RPMI7951 (cell line): Measurements from ENCODE around the gene PCBP3. TPM values are rescaled to one million over a fixed set of nuclear protein-coding genes. Genes with fewer than 3 reads are reported as not detected.
A peak's percentile ranks its signal among the peaks of the same experiment; 100 is the strongest.

Experiments used
- DNase-seq: peaks from one replicate; pipeline ENCODE4 v3.0.0-alpha.2; 2012; ENCODE audit warnings: low read depth
- total RNA-seq: library from RNA; depleted of rRNA; stranded (reverse); fragments of >200 nt; shearing (Covaris generic); gene quantifications from 2 replicates; pipeline ENCODE4 v1.2.3, GENCODE V29; 2014

Gene PCBP3
- total RNA-seq, 1 experiment from 2014 or later: 4.0 TPM

DNA sequence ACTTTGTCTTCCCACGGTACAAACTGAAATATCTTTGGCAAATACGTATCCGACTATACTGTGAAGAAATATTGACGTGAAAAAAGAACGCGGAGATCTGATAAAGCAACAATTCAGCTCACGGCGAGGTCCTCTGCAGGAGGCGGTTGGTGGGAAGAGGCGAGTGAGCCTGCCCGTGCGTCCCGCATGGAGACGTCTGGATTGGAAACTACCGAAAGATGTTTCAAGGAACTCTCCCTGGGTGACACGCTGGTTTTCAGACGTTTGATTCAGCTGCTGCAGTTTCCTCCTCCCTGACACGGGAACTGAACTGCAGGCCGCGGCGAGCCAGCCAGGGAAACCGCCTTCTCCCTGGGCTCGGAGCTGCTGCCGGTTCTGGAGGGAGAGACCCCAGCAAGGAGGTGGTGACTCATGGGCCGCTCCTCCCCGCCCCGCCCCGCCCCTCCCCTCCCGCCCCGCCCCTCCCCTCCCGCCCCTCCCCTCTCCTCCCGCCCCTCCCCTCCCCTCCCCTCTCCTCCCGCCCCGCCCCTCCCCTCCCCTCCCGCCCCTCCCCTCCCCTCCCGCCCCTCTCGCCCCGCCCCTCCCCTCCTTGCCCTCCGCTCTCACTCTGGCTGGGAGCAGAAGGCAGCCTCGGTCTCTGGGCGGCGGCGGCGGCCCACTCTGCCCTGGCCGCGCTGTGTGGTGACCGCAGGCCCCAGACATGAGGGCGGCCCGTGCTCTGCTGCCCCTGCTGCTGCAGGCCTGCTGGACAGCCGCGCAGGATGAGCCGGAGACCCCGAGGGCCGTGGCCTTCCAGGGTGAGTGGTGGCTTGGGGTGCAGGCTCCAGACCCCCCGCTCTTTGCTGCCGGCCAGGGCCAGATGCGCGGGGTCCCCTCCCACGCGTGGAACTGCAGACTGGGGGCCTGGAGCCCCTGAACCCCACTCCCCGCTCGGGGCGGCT lies 337.9 kb downstream of the PCBP3 start, which contains the start of gene COL6A1:
Gene COL6A1 (plus strand): TSS at position 620 of the 941 bp plus-strand sequence. CDS start 81 bp downstream, at position 701.
- peak; percentile 90 for DNase-seq

DNA sequence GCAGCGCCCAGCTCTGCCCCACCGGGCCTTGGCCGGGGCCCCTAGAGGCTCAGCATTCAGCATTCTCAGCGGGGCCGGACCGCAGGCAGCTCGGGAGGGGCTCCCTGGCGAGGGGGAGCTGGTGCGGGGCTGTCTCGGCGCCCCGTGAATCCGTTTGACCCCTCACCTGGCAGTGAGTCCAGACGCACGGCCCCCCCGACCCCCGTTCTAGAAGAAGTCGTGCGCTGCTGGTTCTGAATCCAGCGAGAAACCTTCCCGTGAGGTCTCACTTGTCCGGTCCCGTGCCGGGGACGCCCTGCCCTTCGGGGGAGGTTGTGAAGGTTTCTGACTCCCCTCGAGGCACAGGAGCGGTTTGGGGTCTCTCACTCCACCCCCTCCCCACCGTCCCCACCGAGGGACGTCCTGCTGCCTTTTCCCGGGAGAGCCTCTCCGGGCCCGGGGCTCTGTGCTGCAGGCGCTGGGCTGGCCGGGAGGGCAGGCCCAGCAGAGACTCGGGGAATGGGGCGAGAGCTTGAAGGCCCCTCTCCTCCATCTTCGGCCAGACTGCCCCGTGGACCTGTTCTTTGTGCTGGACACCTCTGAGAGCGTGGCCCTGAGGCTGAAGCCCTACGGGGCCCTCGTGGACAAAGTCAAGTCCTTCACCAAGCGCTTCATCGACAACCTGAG lies 338.7 kb downstream of the PCBP3 start:
- no peak for DNase-seq

DNA sequence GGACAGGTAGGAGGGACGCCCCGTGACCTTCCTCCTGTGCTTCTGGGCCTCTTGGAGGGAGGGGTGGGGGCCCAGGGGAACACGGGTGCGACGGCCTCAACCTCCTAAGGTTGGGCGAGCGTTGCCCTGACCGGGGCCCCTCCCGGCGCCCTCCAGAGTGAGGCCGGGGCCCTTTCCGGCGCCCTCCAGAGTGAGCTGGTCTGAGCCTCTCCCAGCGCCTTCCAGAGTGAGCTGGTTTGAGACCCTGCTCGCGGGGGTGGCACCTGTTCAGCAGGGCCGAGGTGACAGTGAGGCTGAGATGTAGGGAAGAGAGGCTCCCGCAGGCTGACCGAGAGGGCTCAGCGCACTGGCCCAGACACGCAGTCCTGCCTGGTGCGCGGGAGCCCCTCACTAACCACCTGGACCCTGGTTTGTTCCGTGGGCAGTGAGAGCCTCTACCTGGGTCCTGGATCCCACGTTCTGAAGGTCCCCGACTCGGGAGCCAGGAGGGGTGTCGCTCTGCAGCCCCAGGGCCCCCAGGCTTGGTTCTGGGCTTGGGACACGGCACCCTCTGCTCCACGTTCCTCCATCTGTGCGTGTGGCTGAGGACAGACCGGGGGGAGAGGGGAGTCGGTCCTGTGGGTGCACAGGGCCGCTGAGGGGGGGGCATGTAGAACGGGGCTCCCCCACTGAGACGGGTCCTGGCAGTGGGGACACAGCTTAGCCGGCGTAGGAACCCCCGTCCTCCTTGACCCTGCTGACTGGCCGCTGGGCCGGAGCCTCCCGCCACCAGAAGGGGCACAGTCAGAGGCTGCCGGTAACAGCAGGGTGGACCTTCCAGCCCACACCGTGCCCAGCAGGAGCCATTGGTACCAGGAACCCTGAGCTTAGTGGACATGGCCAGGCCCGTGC lies 339.5 kb downstream of the PCBP3 start:
- no peak for DNase-seq

DNA sequence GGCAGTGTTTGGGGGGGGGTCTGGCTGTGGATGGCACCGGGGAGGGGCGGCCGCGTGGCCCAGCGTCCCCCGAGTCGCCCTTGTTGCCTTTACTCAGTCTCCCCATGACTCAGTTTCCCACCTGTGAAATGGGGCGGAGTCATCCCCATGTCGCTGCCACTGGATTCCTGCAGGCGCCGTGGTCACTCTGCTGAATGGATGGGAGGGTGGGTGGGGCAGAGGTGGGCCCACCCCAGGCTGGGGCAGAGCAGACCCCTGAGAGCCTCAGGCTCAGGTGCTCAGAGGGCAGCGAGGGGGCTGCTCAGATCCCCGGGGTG lies 340.1 kb downstream of the PCBP3 start:
- DNase-seq: no peak

DNA sequence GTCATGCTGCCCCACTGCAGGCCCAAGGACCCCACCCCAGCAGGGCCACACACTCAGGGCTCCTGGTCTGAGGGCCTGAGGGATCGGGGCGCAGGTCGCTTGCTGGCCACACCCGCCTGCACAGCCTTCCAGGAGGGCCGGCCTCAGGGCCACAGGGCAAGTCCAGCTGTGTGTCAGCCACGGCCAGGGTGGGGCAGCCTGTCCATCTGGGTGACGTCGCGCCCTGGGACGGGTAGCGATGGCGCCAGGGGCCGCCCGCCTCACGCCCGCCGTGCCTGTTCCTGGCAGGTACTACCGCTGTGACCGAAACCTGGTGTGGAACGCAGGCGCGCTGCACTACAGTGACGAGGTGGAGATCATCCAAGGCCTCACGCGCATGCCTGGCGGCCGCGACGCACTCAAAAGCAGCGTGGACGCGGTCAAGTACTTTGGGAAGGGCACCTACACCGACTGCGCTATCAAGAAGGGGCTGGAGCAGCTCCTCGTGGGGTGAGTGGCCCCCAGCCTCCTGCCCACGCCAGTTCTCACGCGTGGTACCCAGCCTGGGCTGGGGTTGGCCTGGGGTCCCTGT lies 340.5 kb downstream of the PCBP3 start:
- peak; percentile 54 for DNase-seq

DNA sequence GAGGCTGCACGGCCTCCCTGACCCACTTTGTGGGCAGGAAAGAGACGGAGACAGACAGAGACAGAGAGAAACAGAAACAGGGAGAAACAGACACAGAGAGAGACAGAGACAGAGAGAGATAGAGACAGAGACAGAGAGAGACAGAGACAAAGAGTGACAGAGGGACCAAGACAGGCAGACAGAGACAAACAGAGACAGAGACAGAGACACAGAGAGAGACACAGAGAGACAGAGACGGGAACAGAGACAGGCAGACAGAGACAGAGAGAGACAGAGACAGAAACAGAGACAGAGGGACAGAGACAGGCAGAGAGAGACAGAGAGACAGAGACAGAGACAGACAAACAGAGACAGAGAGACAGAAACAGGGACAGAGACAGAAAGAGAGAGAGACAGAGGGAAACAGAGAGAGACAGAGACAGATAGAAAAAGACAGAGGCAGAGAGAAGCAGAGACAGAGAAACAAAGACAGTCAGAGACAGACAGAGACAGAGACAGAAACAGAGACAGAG lies 341.1 kb downstream of the PCBP3 start:
- no peak for DNase-seq

DNA sequence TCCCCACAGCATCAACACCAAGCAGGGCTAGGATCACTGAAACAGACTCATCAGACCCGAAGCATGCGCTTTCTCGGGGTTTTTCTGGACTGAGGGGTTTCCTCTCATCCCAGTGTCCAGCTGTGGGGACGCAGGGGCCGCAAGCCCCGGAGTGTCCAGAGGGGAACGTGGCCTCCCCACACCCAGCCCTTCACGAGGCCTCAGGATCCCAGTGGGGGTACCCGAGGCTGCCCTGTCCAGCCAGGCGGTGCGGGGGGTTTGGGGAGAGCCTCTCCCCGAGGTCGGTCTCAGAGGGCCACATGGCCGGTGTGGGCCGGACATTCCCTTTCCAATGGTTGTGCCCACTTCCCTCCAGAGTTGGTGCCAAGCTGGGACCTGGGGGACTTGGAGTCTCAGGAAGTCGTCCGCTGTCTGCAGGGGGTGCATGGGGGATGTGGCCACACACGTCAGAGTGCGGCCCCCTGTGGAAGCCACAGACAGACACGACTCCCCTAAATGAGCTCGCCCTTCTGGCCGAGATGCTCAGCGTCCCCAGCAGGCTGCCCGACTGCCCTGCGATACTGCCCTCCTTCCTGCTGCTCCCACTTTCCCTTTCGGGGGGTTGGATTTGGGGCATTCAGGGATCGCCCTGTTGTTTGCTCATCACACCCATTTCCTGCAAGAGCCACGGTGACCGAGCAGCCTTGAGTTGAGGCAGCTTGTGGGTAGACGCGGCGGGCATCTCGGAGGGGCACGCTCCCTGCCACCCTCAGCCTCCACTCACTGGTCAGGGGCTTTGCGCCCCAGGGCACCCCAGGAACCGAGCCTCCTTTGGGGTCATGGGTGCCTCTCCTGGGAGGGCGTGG lies 342.2 kb downstream of the PCBP3 start:
- no peak for DNase-seq

DNA sequence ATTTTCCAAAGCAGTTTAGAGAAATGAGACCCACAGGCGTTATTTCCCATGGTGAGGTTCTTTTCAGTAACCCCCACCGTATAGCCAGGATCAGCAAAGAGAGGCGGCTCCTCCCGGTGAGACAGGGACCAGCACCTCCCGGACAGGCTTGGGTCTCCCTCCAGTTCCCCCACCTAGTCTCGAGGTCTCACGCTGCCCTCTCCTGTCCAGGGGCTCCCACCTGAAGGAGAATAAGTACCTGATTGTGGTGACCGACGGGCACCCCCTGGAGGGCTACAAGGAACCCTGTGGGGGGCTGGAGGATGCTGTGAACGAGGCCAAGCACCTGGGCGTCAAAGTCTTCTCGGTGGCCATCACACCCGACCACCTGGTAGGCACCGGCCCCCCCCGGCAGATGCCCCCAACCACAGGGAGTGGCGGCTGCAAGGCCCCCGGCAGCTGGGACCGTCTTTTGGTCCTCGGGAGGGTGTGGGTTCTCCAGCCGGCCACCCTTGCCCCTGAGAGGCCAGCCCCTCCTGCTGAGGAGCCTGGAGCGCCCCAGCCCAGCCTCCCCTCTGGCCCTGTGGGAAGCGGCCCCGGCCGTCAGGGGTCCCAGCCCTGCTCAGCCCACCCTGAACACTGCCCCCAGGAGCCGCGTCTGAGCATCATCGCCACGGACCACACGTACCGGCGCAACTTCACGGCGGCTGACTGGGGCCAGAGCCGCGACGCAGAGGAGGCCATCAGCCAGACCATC lies 343.0 kb downstream of the PCBP3 start:
- DNase-seq: no peak

DNA sequence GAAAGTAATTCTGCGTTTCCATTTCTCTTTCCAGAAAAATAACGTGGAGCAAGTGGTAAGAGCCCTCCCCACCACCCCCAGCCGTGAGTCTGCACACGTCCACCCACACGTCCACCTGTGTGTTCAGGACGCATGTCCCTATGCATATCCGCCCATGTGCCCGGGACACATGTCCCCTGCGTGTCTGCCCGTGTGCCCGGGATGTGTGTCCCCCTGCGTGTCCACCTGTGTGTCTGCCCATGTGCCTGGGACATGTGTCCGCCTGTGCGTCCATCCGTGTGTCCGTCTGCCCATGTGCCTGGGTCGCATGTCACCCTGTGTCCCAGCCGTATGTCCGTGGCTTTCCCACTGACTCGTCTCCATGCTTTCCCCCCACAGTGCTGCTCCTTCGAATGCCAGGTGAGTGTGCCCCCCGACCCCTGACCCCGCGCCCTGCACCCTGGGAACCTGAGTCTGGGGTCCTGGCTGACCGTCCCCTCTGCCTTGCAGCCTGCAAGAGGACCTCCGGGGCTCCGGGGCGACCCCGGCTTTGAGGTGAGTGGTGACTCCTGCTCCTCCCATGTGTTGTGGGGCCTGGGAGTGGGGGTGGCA lies 343.7 kb downstream of the PCBP3 start:
- DNase-seq: no peak

DNA sequence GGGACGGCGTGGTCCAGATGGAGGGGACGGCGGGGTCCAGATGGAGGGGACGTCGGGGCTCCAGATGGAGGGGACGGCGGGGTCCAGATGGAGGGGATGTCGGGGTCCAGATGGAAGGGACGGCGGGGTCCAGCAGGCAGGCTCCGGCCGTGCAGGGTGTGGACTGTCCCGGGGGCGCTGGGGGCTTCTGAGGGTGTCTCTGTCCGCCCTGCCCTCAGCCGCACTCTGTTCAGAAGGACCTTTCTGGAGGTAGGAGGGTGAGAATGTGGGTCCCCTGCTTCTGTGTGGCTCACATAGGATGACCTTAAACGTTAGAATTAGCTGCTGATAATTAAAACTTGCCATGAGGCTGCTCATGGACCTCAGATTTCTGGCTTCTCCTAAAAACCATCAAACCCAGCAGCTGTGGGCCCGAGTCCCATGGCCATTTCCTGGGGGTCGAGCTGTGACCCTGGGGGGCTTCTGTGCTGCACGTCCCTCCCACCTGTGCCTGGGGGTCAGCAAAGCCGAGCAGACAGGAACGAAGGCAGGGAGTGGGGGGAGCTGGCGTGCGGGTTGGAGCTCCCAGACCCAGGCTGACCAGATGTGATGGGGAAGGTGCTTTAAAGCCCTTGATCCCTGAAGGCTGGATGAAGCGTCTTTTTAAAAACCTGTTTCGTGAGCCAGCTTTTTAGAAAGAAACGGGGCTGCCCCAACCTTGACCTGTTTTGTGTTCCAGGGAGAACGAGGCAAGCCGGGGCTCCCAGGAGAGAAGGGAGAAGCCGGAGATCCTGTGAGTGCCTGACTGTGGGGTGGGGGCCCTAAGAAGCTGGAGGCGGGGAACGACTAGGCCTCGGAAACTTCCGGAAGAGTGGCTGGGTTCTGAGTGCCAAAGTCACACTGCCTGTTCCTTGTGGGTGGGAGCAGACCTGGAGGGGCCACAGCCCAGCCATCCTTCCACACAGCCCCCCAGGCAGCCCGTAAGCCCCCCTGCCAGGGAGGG lies 345.1 kb downstream of the PCBP3 start:
- DNase-seq: no peak

DNA sequence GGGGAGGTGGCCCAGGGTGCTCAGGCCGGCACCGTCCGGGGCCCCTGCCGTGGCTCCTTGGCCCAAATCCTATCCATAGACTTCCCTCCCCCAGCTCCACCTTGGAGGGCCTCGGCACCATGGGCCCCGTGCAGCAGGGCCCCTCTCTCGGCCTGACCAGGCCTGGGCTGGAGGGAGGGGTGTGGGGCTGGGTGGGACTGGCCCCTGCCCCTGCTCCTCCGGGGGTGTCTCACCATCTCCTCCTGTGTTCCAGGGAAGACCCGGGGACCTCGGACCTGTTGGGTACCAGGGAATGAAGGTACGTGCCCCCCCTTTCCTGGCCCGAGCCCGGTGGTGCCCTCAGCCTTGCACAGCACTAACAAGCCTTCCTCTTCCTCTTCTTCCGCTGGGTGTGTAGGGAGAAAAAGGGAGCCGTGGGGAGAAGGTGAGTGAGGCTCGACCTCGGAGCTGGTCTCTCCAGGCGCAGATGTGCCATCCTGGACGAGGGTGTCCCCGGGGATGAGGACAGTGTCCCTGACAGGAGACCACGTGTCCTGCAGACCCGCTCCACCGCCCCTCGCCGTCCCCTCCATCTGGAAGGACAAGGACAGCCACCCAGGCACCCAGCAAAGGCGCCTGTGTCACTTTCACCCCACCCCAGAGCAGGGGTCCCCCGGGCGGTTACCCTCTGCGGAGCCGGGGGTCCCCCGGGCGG lies 346.0 kb downstream of the PCBP3 start:
- DNase-seq: no peak

DNA sequence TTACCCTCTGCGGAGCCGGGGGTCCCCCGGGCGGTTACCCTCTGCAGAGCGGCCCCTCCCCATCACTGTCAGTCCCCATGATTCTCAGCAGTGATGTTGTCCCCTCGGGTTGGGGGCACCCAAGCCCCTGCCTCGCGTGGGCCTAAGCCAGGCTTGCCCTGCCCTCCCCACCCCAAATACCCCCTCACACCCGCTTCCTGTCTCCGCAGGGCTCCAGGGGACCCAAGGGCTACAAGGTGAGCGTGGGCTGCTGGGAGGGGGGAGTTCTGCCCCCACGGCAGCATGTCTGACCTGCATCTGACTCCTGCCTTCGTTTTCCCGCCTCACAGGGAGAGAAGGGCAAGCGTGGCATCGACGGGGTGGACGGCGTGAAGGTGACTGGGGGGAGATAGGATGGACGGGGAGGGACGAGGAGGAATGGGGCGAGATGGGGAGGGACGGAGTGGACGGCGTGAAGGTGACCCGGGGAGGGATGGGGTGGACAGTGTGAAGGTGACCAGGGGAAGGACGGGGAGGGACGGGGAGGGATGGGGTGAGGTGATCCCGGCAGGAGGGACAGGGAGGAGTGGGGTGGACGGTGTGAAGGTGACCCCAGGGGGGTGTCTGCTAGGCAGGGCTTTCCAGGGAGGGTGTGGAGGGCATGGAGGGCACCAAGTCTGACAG lies 346.7 kb downstream of the PCBP3 start:
- no peak for DNase-seq

DNA sequence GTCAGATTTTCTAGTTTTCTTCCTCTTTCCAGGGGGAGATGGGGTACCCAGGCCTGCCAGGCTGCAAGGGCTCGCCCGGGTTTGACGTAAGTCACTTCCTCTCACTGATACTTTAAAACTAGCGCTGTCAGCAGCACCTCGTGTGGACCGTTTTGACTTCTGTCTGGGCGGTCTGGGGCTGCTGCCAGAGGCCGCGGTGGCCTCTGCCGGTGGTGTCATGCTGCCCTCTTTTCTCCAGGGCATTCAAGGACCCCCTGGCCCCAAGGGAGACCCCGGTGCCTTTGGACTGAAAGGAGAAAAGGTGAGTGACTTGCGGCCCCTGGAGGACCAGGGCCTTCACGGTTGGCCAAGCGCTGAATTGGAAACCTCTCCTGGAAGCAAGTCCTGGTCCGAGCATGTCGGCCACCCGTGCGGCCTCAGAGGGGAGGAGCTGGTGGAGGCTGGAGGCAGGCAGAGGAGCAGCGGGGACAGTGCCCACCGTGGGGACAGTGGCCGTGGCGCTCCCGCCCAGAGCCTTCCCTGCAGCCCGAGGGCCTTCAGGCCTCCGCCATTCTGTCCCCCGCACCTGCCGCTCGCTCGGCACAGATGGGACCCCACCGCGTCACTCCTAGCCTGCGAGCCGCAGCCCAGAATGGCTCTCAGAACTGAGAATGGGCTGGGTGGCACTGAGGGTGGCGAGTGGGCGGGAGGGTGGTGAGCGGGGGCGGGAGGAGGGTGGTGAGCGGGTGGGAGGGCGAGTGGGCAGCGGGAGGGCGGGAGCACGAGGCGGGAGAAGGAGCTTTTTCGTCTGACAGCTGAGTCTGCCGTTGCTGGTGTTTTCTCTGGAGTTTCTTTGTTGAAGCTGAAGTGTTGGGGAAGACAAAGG lies 347.4 kb downstream of the PCBP3 start:
- no peak for DNase-seq

DNA sequence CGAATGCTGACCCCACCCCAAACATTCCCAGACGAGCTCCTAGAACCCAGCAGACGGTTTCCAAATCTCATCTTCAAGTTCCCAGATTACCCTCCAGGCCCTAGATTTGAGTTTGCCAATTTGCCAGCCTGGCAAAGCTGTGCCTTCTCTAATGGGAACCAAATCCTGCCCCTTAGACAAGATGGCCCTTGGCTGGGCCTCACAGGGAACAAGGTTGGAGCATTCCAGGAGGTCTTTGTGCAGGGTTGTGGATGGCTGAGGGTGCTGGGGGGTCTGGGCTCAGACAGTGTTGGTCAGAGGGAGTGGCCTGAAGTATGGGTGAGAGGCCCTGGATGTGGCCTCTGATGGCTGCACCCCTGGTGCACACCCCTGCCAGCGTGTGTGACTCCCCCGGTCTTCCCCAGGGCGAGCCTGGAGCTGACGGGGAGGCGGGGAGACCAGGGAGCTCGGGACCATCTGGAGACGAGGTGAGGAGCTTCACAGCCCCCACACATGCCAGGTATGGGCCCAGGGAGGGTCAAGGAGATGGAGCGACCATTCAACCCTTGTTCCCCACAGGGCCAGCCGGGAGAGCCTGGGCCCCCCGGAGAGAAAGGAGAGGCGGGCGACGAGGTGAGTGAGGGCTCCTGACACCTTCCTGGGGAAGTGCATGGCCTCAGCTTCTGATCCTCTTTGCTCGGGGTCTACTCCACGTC lies 348.2 kb downstream of the PCBP3 start:
- DNase-seq: no peak
